HFF-Myc (cell line): Measurements from ENCODE around the gene AADACL4.

Experiments
- DNase-seq: peaks from one replicate; pipeline ENCODE4 v3.0.0-alpha.2; 2011; ENCODE audit warnings: low read depth; ENCODE audit errors: extremely low read depth
- H3K4me3 ChIP-seq: replicated peaks from 2 replicates; pipeline ENCODE4 v1.5.1; 2011; ENCODE audit warnings: low read depth, mild to moderate bottlenecking, control low read depth, low read length
- CTCF ChIP-seq: IDR thresholded peaks from 2 replicates; pipeline ENCODE4 v1.5.1; 2012; ENCODE audit warnings: mild to moderate bottlenecking, low read depth, low read length, control low read depth; ENCODE audit errors: missing control alignments

Gene AADACL4

GRCh38 chr1:12616709-12617373, 27.0 kb upstream of the AADACL4 start:
- TF ChIP-seq CTCF: no peak
- no peak for DNase-seq
- peak overlapping the region; percentile 54 for H3K4me3 ChIP-seq

DNA sequence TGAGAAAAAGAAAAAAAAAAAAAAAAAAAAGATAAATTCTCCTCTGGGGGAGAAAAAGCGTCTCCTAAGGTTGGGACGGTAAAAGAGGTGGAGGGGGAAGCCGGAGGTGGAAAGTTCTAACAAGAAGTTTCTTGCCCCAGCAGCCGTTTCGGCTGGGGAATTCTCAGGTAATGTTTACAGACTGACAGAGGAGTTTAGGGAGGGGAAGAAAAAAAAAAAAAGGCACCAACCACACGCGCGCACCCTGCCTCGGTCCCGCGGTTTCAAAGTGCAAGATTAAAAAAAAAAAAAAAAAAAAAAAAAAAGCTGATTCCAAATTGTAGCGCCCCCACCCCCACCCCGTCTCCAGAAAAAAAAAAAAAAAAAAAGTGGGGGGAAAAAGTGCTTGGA, 26.4 kb upstream of the AADACL4 start:
- TF ChIP-seq CTCF: no peak
- peak overlapping the region; percentile 54 for H3K4me3 ChIP-seq
- no peak for DNase-seq

DNA sequence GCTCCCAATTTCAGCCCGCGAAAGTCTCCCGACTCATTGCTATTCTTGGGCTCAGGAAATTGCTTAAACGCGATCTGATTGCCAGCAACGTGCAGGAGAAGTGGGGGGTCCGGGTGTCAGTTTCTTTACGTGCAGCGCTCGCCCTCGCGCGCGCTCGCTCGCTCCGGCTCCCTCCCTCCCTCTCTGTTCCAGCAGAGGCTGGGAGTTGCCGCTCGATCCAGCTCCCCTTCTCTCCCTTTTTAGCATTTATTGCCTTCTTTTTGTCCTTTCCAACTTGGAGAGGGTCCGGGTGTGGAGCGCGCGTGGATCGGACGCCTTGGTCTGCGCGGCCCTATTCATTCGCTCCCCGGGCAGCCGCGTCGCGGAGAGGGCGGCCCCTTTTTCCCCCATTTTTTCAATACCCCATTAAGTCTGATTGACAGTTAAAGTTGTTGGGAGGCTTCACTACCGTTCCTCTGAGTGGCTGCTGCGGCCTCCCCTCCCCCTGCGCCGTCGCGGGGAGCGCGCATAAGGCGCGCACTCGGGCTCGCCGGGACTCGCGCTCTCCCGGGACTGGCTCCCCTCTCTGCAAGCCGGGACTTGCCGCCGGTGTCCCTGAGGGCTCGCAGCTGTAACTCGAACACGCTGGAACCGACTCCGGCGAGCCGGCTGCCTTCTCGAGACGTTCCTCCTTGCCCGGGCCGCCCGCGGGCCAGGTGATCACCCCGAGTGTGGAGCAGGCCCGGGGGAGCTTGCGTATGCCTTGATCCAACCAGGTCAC, 25.8 kb upstream of the AADACL4 start, which contains the start of gene DHRS3:
Gene DHRS3, minus strand, starts transcription at position 310 of the 760 bp plus-strand sequence. CDS start 862 bp downstream, outside the sequence.
- TF ChIP-seq CTCF: no peak
- H3K4me3 ChIP-seq: peak within 1 kb of the TSS; percentile 54
- no peak for DNase-seq

DNA sequence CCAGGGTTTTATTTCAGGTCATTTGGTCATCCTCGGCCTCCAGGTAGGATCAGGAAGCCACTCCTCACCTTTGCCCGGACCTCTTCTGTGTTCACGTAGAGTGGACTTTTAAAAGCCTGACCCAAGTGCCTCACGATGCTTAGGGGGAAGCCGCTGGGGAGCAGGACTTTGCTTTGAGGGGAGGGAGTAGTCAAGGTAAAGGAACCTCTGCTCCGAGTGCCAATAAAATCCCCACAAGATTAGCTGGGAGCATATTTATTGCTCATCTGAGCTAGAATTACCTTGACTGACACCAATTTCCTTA, 25.3 kb upstream of the AADACL4 start:
- no peak for DNase-seq
- peak overlapping the region; percentile 54 for H3K4me3 ChIP-seq
- no peak for TF ChIP-seq CTCF

DNA sequence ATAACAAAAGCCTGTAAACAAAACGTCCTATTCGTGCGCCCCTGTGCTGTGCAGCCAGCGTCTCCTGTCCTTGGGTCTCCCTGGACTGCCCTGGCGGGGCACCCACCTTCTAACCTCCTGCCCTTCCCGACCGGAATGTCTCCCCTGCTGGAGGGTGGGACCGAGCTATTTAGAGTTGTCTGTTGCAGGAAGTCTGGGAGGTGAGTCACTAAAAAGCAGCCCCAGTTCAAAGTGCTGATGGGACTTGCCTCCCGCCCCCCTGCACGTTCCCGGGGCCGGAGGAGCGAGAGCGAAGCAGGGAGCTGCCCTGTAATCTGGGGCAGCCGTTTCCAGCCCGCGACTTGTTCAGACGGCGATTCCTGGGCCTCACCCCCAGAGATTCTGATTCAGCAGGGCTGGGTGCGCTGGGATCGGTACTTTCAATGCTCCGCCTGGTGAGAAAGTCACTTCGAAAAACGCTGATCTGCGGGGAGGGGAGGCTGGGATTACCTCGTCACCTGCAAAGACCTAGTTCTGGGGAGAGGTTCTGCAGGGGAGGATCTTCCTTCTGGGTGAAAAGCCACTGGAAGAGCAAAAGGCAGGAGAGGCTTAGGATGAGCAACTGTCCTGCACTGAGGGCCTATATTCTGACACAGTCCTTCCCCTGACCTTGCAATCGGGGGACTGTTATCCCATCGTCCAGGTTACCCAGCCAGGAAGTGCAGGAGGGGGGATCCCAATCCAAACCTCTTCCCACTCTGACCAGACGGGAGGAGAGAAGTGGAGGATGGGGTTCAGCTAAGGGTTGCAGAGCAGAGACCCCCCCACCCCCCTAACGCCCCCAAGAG, 24.7 kb upstream of the AADACL4 start:
- no peak for TF ChIP-seq CTCF
- DNase-seq: peak; percentile 64
- H3K4me3 ChIP-seq: peak overlapping the region; percentile 54

DNA sequence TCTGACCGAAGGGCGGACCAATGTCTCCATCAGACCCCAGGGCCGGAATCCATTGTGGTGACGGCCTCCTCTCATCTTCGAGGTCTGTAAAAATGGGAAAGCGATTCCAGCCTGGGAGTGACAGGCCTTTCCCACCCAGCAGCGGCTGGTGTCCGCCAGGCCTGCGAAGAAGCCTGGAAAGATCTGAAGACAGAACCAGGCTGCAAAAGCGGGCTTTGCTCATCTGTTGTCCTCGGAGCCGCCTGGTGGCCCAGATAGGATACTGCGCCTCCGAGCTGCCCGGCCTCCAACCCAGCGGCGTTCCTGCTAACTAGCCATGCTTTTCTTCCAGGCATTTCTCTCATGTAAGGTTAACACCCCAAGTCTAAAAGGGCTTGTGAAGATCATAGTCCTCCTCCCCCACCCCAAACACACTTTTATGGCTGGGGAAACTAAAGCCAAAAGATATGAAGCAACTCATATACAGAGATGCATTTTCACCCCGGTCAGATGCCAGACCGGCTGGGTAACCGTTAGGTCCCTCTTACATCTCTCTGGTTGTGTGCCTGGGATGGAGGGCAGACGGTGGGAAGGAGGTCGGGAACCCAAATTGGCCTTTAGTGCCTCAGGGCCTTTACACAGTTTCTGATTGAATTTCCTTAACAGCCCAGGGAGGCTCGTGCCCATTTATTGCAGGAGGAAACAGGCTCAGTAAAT, 23.9 kb upstream of the AADACL4 start:
- no peak overlapping the region for H3K4me3 ChIP-seq
- peak; percentile 95 for TF ChIP-seq CTCF
- DNase-seq: peak; percentile 65
